22Rv1 (cell line): ENCODE data around the gene CABP1.

Source experiments
- H3K27ac ChIP-seq: fragments of 450-650 bp; 2 replicates; pipeline ENCODE4 v1.5.1; 2017
- ZFX ChIP-seq: fragments of 450-650 bp; IDR thresholded peaks from 2 replicates; pipeline ENCODE4 v1.6.1; 2017; ENCODE audit warnings: antibody characterized with exemption, borderline replicate concordance
- TF ChIP-seq, protein P1 (sequence below): fragments of 450-650 bp; IDR thresholded peaks from 2 replicates; pipeline ENCODE4 v1.5.1; 2017; ENCODE audit warnings: mild to moderate bottlenecking

CABP1 gene

DNA sequence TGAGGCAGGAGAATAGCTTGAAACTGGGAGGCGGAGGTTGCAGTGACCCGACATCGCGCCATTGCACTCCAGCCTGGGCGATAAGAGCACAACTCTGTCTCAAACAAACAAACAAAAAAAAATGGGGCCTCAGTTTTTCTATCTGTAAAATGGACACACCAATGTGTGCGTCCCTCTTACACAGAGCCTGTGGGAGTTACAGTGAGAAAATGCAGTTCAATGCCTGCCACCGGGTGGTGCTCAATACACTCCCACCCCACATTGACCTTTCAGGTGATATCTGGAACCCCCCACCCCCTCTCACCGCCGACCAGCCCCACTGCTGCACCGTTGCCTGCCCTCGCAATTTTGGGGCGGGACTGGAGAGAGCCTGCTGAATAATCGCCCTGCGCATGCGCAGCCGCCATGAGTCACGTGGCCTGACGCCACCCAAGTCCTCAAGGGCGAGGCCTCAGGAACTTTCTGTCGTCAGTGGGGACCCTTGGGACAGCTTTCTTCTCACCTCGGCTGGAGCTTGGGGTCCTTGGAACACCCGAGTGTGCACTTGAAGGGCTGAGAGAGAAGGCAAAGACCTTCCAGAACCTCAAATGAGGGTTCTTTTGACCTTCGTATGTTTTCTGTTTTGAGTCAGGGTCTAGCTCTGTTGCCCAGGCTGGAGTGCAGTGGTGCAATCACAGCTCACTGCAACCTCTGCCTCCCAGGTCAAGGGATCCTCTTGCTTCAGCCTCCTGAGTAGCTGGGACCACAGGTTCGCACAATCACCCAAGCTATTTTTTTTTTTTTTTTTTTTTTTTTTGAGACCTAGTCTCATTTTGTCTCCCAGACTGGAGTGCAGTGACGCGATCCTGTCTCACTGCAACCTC lies 14.6 kb upstream of the CABP1 start:
- no peak for TF ChIP-seq ZFX
- TF ChIP-seq, protein P1, sequence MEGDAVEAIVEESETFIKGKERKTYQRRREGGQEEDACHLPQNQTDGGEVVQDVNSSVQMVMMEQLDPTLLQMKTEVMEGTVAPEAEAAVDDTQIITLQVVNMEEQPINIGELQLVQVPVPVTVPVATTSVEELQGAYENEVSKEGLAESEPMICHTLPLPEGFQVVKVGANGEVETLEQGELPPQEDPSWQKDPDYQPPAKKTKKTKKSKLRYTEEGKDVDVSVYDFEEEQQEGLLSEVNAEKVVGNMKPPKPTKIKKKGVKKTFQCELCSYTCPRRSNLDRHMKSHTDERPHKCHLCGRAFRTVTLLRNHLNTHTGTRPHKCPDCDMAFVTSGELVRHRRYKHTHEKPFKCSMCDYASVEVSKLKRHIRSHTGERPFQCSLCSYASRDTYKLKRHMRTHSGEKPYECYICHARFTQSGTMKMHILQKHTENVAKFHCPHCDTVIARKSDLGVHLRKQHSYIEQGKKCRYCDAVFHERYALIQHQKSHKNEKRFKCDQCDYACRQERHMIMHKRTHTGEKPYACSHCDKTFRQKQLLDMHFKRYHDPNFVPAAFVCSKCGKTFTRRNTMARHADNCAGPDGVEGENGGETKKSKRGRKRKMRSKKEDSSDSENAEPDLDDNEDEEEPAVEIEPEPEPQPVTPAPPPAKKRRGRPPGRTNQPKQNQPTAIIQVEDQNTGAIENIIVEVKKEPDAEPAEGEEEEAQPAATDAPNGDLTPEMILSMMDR, result peak; percentile 43
- no peak overlapping the region for H3K27ac ChIP-seq

DNA sequence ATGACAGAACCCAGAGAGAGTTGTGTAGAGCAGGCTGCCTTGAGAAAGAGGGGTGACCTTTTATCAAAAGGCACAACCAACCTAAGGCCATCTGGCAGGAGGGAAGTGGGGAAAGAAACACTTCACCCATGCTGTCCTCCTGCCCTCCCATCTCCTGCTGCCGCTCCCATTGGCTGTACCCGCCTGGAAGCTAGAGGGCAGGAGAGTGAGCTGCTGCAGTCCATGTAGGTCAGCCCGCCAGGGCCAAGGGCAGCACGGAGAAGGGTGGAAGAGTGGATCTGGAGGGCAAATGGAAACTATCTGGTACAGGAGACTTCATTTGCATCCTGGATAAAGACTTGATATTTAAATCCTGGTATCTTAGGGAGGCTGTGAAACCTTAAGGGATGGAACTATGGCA lies 11.5 kb upstream of the CABP1 start:
- no peak overlapping the region for H3K27ac ChIP-seq
- TF ChIP-seq ZFX, result no peak
- TF ChIP-seq, protein P1, result peak; percentile 79

DNA sequence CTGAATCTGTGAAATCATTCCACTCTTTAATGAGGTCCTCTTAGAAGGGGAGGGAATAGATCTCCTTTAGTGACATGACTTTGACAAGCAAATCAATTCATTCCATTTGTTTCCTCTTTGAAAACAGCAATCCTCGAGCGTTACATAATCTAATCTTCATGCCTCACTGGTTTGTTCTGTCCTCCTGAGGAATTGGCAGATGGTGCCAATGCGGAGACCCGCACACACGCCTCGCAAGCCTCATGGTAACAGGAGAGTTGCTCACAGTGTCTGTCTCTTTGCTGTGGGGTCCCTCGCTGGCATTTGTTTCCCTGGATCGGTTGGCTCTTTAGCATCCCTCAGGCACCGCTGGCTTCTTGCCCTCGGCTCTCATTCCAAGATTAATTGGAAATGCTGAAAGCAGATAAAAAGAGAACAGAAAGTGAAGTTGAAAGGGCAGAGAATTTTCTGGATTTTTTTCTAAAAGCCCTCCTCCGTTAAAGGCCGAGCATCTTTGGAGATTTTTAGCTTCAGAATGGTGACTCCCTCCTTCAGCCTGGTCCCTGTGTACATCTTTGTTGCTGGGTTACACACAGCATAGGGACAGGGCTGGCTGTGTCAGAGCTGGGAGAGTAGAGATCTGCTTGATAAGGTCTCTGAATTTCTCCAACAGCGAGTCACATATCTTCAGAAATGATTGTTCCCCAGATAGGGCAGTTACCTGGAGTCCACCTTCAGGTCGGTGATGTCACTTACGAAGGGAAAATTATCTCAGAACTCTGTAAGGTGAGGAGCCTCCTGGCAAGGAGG lies 10.1 kb upstream of the CABP1 start:
- no peak overlapping the region for H3K27ac ChIP-seq
- no peak for TF ChIP-seq ZFX

DNA sequence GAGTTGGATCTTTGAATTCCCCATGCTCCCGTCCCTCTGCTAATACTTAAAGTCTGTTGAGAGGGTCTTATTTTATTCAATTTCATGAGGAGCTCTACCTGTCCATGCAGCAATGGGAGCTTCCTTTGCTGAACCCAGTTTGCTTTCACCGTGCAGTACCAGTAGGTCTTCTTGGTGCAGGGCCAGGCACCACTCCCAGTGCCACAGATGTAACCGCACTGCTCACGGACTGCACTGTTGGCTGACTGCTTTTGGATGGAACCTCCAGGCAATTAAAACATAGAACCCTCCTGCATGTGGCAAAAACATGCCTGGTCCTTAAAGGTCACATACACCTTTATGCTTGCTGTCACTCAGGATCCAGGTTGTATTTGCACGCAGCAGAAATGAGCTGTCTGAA lies 9.3 kb upstream of the CABP1 start:
- TF ChIP-seq, protein P1, result no peak
- no peak for TF ChIP-seq ZFX
- no peak overlapping the region for H3K27ac ChIP-seq

DNA sequence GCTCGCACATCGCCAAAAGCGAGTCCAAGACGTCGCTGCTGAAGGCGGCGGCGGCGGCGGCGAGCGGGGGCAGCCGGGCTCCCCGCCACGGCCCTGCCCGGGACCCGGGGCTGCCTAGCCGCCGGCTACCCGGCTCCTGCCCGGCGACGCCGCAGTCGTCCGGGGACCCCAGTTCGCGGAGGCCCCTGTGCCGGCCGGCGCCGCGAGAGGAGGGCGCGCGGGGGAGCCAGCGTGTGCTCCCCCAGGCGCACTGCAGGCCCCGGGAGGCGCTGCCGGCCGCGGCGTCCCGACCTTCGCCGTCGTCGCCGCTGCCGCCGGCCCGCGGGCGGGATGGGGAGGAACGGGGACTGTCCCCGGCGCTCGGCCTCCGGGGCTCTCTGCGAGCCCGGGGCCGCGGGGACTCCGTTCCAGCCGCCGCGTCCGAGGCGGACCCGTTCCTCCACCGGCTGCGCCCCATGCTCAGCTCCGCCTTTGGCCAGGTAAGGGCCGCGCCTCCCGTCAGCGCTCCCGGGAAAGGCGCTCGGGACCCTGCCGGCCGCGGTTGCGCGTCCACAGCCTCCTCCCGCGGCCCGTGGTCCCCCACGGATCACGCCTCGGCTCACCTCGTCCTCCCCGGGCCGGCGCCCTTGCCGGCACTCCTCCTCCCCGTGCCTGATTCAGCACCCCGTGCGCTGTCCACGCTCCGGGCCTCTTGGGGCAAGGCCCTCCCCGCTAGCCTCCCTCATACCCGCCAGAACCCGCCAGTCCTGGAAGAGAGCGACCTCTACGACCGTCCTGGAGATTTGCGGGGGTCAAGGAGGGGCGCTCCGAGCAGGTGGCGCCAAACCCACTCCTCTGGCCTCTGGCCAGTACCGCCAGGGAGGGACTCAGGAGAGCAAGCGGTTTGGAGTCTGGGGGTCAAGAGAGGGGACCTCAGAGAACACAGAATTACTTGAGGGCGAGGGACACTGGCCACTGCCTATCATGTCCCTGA lies 721 bp downstream of the CABP1 start:
- H3K27ac ChIP-seq, result no peak overlapping the region
- TF ChIP-seq ZFX, result no peak
- TF ChIP-seq, protein P1, result 0 out of 2 replicates have a peak, but pooled peaks have one; percentile 12

DNA sequence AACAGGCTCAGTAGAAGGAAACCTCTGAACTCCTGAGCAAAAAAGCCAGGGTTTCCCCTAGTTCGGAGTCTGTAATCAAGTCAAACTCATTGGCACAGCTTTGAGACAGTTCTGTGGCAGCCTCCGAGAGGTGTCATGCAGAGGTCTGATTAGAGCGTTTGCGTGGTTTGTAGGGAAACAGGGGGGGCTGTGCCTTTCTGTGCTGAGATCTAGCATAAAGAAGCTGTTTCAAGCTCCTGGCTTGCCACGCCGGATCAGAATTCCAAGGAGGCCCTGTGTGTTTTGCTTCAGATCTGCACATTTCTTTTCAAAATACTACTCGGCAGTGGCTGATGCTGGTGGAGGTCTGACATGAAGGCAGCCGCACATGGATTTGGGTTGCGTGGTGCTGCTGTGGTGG lies 1.7 kb downstream of the CABP1 start:
- no peak overlapping the region for H3K27ac ChIP-seq
- TF ChIP-seq, protein P1, result no peak
- no peak for TF ChIP-seq ZFX

DNA sequence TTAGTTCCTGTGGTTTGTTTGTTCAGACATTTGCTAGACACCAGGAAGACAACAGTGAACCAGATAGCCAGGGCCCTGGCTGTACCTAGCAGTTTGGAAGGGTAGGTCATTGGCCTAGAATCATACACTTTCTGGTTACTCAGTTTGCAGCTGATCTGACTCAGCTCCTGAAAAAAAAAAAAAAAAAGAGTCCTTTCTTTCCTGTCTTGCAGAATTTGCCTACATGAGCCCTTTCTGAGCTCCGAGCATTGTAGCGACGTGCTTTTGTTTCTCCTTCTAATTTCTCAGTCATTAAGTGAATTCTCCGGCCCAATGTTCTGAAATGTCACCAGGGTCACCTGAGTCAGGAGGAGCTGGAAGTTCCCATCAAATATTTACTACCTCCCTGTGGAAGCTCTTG lies 2.4 kb downstream of the CABP1 start:
- TF ChIP-seq ZFX, result no peak
- TF ChIP-seq, protein P1, result no peak
- no peak overlapping the region for H3K27ac ChIP-seq
